Panc1 (cell line): Measurements from ENCODE around the gene ZNF154.

Experiments used
- POLR2AphosphoS5 ChIP-seq: IDR thresholded peaks from 2 replicates; pipeline ENCODE4 v1.6.1; 2012; ENCODE audit warnings: mild to moderate bottlenecking, low read depth, low read length, moderate library complexity
- SIN3A ChIP-seq: IDR thresholded peaks from 2 replicates; pipeline ENCODE4 v1.6.1; 2012; ENCODE audit warnings: low read depth, mild to moderate bottlenecking, low read length, moderate library complexity, borderline replicate concordance; ENCODE audit not compliant: insufficient read depth
- TF ChIP-seq, protein P1 (sequence below): fragments of 450-650 bp; IDR thresholded peaks from 2 replicates; pipeline ENCODE4 v1.5.1; 2017; ENCODE audit warnings: mild to moderate bottlenecking

DNA sequence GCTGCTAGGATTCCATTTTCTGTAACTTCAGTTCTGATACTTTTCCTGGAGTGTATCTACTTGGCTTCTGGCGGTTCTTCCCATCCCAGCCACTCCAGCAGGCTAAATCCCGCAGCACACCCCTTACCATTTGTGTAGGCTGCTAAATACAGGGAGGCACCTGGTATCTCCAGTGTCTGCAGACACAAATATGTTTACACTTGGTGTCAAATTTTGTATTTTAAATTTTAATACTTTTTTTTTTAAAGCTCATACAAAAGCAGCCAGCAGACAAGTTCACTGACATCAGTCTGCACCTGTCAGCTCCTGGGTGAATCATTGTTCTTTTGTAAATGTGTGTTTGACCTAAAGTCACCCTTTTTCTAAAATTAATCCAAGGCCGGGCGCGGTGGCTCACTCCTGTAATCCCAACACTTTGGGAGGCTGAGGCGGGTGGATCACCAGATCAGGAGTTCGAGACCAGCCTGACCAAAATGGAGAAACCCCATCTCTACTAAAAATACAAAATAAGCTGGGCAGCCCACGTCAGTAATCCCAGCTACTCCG is 43.7 kb downstream of the ZNF154 start:
- TF ChIP-seq, protein P1, sequence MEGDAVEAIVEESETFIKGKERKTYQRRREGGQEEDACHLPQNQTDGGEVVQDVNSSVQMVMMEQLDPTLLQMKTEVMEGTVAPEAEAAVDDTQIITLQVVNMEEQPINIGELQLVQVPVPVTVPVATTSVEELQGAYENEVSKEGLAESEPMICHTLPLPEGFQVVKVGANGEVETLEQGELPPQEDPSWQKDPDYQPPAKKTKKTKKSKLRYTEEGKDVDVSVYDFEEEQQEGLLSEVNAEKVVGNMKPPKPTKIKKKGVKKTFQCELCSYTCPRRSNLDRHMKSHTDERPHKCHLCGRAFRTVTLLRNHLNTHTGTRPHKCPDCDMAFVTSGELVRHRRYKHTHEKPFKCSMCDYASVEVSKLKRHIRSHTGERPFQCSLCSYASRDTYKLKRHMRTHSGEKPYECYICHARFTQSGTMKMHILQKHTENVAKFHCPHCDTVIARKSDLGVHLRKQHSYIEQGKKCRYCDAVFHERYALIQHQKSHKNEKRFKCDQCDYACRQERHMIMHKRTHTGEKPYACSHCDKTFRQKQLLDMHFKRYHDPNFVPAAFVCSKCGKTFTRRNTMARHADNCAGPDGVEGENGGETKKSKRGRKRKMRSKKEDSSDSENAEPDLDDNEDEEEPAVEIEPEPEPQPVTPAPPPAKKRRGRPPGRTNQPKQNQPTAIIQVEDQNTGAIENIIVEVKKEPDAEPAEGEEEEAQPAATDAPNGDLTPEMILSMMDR, result no peak
- TF ChIP-seq POLR2AphosphoS5, result no peak
- TF ChIP-seq SIN3A, result no peak
